ENCODE measurements around the gene OR5K3.
"Not testable (repeated sequence)": the region's sequence is repeated elsewhere in the genome, so short reads cannot be mapped to it uniquely, and the experiment has no call there.

OR5K3 gene

GRCh38 chr3:98390366-98390765 is at the start of gene OR5K3:
OR5K3 (plus strand) TSS chr3:98390666; CDS start chr3:98390666, 0 bp downstream.
- no peak for DNase-seq

GRCh38 chr3:98341758-98342157 is 48.7 kb upstream of the OR5K3 start:
- no peak for DNase-seq

GRCh38 chr3:98343647-98344507 is 46.6 kb upstream of the OR5K3 start:
- DNase-seq = peak; percentile 46

GRCh38 chr3:98350082-98350481 is 40.4 kb upstream of the OR5K3 start:
- DNase-seq = no peak

- DNase-seq = no peak
These were observed 36.9 kb upstream of the OR5K3 start, which contains the start of gene OR5K4 for GRCh38 chr3:98353554-98353953. OR5K4 (plus strand) TSS chr3:98353854; CDS start chr3:98353854, 0 bp downstream.

GRCh38 chr3:98359250-98359649 is 31.2 kb upstream of the OR5K3 start:
- no peak for DNase-seq

- DNase-seq = peak; percentile 6
These were observed 30.3 kb upstream of the OR5K3 start for GRCh38 chr3:98359993-98360675.

- DNase-seq = no peak
These were observed 29.8 kb upstream of the OR5K3 start for GRCh38 chr3:98360681-98361080.

GRCh38 chr3:98361289-98361688 is 29.2 kb upstream of the OR5K3 start:
- no peak for DNase-seq

- no peak for DNase-seq
These were observed 22.8 kb upstream of the OR5K3 start for GRCh38 chr3:98367464-98368246.

- DNase-seq = no peak
These were observed 19.3 kb upstream of the OR5K3 start for GRCh38 chr3:98371186-98371585.

GRCh38 chr3:98371853-98372252 is 18.6 kb upstream of the OR5K3 start:
- DNase-seq = no peak

- no peak for DNase-seq
These were observed 18.0 kb upstream of the OR5K3 start for GRCh38 chr3:98372445-98372844.

GRCh38 chr3:98376631-98377030 is 13.8 kb upstream of the OR5K3 start:
- no peak for DNase-seq

GRCh38 chr3:98388147-98388546 is 2.3 kb upstream of the OR5K3 start:
- DNase-seq = no peak

GRCh38 chr3:98395101-98395500 is 4.6 kb downstream of the OR5K3 start:
- DNase-seq = no peak

- DNase-seq = not testable (repeated sequence)
These were observed 6.0 kb downstream of the OR5K3 start for GRCh38 chr3:98396482-98396881.

GRCh38 chr3:98398513-98398912 is 8.0 kb downstream of the OR5K3 start:
- DNase-seq = no peak

GRCh38 chr3:98402507-98402906 is 12.0 kb downstream of the OR5K3 start:
- no peak for DNase-seq

GRCh38 chr3:98404010-98404409 is 13.5 kb downstream of the OR5K3 start:
- no peak for DNase-seq

GRCh38 chr3:98406034-98406433 is 15.6 kb downstream of the OR5K3 start:
- no peak for DNase-seq

GRCh38 chr3:98432575-98432974 is 42.1 kb downstream of the OR5K3 start:
- no peak for DNase-seq

- DNase-seq = no peak
These were observed 43.3 kb downstream of the OR5K3 start for GRCh38 chr3:98433764-98434163.

All from stimulated activated CD4-positive, alpha-beta T cell treated with anti-CD3 and anti-CD28 coated beads, Interleukin-15, amount 100 ng/mL, for 24 hours (primary cell).